Activated CD8-positive, alpha-beta memory T cell treated with anti-CD3 and anti-CD28 coated beads, Interleukin-2, amount 50 U/mL, for 24 hours (primary cell): Measurements from ENCODE around the gene TMEM236.
"Not testable (repeated sequence)": the region's sequence is repeated elsewhere in the genome, so short reads cannot be mapped to it uniquely, and the experiment has no call there.

Experiments used
- DNase-seq: peaks from one replicate; pipeline ENCODE4 v3.0.0-alpha.2; 2020; ENCODE audit errors: extremely low read depth

Gene TMEM236

DNA sequence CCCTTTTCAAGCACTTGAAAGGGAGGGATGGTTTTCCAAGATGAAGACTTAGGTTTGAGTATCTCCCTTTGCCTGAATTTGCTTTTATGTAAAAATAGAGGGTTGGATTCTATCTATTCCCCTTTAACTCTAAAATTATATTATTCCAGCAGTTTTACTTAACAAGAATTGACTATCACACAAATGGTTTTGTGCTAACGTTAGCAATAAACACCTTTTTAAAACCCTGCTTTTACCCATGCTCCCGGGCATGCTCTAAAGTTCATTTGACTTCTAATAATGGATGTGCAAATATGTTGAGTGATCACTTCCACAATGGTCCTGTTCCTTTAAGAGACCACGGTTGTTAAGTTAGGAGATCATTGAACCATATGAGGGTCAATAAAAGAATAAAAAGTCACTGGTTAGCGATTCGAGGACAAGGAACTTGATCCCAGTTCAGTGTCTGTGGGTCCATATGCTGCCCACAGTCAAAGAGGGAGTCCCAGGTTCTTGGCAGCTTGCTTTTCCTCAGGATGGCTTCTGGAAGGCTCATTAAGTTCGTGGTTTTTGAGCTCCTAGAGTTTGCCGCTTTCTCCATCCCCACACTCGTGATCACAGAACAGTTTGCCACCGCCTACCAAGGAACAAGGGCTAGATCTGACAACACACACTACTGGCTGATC, at the start of gene TMEM236:
TMEM236 (plus strand) TSS at position 421 of the 665 bp plus-strand sequence; CDS start at position 516, 95 bp downstream.
- DNase-seq = no peak

DNA sequence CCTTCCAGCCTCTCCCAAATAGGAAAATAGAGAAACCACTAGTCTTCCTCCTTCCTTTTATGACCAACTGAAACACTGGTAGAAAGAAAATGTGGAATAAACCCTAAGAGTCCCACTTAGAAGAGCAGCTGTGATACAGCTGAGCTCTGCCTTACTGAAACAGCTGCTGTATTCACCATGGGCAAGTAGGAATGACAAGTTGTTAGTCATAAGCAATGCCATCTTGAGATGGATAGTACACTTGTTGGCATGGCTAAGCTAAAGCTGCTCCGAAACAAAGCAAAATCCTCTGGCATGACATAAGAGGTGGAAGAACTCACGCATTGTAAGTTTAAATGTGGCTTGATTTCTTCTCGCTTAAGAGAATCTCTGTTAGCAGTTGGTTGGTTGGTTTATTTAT, 48.3 kb upstream of the TMEM236 start:
- no peak for DNase-seq

DNA sequence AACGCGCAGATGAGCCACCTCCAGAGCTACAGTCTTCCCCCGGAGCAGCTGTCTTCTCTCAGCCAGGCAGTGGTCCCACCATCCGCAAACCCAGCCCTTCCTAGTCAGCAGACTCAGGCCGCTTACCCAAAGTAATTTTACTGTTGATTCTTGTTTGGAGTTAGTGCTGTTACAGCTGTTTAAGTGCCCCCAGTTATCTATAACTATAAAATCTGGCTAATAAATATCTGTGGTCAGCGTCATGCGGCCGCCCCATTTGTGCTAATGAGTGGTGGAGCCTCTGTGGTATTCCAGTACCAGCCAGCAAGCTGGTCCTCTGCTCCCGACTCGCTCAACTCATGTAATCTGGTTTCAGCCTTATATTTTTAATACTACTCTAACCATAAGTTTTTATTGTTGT, 43.2 kb upstream of the TMEM236 start:
- DNase-seq = no peak

- DNase-seq = no peak
These were observed 42.5 kb upstream of the TMEM236 start for GRCh38 chr10:17709492-17709891.

DNA sequence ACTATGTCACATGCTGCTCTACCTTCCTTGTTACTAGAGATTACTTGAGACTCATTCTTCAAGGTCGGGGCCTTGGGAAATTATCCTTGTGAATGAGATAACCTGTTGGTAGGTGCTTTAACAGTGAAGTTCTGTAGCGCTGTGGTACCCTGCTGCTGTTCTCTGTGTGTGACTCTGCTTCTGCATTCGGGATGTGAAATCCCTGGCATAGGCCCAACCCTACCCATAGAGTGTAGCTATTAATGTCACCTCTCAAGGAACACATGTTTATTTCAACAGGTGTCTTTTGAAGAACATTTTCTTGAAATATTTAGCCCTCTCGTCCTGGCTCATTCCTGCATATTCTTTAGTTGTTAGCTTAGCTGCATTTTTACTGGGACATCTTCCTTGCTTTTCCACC, 41.8 kb upstream of the TMEM236 start:
- DNase-seq = no peak

- DNase-seq = no peak
These were observed 39.9 kb upstream of the TMEM236 start for GRCh38 chr10:17712053-17712452.

DNA sequence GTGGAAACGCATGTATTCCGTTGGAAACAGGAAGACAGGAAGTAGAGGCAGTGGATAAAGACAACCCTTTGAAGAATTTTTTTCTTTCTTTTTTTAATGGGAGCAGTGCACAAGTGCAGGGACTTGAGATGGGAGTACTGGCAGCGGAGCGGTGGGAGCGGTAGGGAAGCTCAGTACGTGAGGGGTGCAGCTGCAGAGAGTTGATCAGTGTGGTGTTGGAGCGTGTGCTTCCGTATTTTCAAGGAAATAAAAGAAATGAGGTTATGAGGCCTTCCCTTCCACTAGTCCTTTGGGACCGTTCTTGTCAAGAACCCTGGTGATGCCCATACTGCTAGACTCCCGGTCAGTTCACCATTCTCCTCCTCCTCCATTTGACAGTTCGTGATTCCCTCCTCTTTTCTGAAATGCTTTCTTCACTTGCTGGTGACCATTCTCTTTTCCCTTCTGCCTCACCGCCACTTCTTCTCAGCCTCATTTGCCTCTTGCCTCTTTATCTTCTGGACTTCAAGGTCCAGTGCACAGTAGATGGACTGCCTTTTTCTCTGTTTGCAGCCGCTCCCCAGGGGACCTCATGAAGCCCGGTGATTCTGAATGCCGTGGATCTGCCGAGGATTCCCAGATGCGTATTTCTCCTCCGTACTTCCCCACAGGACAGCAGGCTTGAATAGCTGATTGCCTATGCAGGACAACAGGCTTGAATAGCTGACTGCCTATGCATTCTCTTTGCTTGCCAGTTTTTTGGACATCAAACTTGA, 39.1 kb upstream of the TMEM236 start:
- DNase-seq = no peak

GRCh38 chr10:17713758-17714157, 38.2 kb upstream of the TMEM236 start:
- DNase-seq = no peak

DNA sequence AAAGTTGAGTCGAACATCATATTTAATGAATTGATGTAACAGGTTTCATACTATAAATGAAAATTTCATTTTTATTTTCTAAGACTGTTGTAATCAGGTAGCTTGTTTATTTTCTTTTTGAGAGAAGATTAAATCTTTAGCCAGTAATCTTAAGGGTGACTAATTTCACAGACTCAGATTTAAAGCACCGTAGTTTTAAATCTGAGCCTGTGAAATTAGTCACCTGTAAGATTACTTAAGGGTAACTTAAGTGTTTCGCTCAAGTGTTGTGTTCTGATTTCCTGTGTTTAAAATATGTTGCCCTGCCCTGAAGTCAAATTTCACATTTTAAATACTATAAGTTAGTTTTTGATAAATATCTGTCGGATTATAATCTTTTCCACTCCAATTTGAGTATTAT, 35.8 kb upstream of the TMEM236 start:
- no peak for DNase-seq

GRCh38 chr10:17722317-17723014, 29.5 kb upstream of the TMEM236 start:
- DNase-seq = not testable (repeated sequence)

- DNase-seq = no peak
These were observed 26.3 kb upstream of the TMEM236 start for GRCh38 chr10:17725703-17726102.

- no peak for DNase-seq
These were observed 22.4 kb upstream of the TMEM236 start for GRCh38 chr10:17729630-17730029.

DNA sequence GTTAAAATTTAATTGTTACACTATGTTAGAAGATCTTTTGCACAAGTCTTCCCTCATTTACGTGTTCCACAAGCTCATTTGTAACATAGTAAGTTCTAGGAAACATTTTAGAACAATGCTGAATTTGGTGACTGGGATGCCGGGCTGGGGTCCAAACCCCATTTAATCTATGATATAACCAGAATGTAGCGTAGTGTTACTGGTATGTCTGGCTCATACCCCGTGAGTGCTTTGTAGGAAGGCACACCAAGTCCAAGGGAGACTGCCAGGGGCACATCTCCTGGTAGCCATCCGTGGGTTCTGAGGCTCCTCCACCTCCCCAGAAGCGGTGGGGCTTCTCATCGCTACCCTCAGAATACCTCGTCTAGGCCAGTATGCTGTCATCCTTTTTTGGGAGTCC, 21.3 kb upstream of the TMEM236 start:
- DNase-seq = no peak

- DNase-seq = no peak
These were observed 20.5 kb upstream of the TMEM236 start for GRCh38 chr10:17731331-17732020.

- no peak for DNase-seq
These were observed 18.4 kb upstream of the TMEM236 start for GRCh38 chr10:17733620-17734019.

DNA sequence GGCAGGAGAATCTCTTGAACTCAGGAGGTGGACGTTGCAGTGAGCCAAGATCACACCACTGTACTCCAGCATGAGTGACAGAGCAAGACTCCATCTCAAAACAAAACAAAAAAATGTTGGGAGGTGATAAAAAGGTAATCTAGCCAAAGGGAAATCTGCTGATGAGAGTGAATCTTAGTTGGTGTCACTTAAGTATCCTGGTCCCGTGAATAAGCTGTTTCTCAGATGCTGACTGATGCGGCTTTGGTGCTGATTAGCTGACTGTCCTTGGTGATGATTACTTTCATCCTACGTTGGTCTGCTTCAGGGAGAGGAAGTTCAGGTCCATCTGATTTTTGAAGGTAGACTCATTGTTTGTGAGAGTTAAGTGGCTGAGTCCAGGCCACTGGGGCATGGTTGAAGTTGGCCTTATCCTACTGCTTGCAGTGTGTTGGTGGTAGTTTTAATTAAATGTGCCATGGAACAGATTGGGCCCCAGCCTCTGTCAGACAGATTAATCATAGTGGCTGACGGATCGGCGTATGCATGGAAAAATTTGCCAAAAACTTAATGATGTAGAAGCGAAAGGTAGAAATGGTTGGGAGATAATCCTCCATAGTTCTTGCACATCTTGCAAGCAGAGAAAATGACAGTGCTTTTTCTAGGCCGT, 17.4 kb upstream of the TMEM236 start:
- DNase-seq = no peak

DNA sequence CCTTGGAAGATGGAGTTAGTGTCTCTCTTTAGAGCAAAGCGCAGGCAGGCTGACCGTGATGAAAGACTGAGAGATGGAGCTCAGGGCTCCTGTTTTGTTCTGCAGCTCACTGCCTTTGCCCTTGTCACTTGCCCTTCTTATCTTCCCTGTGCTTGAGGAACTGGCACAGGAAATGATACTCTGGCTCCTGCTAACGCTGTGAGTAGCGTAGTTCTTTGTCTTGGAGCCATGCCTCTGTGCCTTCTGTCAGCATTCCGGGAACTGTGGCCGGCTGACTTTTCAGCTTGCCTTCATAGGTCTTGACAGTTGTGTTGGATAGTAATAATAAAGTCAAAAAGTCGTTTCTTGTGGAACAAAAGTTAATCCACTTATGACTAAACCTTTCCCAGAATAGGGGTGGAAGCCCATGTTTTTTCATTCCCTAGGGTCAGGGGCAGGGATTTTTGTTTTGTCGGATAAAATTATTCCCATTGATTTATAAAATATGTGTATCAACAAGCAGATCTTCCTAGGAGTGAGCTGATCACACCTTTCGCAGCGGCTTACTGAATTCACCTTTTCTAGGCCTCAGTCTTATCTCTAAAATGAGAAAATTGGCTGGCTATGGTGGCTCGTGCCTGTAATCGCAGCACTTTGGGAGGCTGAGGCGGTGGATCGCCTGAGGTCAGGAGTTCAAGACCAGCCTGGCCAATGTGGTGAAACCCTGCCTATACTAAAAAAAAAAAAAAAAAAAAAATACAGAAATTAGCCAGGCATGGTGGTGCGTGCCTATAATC, 16.6 kb upstream of the TMEM236 start:
- no peak for DNase-seq

- no peak for DNase-seq
These were observed 15.8 kb upstream of the TMEM236 start for GRCh38 chr10:17736223-17736622.

- no peak for DNase-seq
These were observed 14.7 kb upstream of the TMEM236 start for GRCh38 chr10:17737027-17737965.

DNA sequence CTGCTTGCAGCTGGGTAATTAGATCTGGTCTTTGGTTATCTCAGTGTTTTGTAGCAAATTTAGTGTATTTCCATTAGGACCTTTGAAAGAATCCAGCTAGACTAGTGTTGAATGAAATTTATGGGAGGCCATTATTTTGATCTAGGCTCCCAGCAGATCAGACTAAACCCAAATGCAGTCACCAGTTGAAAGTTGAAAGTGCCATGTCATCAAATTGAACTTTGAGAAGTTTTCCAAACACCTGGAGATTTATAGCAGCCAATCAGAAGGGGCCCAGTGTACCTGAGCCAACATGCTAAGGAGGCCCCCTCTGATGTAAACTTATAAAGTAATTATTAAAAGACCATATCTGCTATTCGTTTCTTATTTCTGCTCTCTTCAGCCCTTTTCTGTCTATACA, 11.3 kb upstream of the TMEM236 start:
- no peak for DNase-seq
